GM19025 (cell line): Measurements from ENCODE around the gene SULF2.

ENCODE experiments used
- ATAC-seq: cut with Tn5 transposase; IDR thresholded peaks from one replicate; pipeline ENCODE4 v1.9.1; 2021; ENCODE audit warnings: mild to moderate bottlenecking, low read depth, moderate library complexity; ENCODE audit not compliant: unreplicated experiment

SULF2 gene

DNA sequence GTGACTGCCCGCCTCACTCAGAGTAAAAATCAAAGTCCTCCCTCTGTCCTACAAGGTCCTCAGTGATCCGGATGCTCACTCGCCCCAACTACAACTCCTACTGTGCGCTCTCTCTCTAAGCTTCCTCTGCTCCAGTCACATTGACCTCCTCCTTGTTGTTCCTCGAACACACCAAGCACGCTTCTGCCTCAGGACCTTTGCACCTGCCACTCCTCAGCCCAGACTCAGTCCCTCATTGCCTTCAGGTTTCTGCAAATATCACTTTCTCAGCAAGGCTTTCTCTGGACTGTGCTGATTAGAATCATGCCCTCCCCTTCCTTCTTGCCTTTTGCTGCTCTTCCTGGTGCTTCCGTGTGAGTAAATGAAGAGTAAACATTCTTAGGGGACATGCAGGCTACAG is 41.6 kb downstream of the SULF2 start:
- ATAC-seq = no peak

DNA sequence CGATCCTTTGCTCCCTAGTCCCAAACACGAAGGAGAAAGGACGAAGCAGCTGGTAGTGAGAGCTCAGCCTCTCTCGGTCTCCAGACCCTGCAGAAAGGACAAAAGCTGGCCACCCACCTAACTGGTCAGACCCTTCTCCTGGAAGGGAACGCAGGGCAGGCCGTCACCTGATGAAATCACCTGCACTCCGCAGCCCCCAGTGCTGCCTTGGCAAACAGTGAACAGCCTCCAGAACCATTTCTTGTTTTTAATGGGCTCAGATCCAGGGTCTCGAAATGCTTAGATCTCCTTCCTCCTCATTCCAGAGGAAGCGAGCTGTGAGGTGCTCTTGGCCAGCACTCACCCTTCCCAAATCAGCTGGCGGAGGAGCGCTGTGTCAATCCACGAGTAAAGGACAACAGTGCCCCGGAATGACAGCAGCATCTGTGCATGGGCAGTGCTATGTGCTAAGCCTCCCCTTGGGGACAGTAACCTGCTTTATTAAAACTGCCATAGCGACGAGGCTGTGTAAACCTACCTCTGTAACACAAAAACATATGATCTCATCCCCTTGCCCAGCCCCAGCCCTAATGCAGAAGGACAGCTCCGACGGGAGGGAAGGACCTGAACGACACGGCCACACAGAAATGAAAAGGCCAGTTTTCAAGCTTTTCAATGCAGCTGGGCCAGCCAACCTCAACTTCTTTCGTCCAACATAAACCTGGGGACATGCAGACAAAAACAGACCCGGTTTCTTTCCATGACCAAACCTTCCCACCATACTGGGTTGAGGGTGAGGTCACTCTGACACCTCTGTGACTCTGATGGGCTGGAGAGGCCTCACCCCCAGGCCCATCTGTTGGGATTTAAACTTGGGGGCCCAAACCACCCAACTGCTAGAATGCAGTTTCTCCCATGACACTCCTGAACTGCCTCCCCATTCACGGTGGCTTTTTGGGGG is 43.3 kb downstream of the SULF2 start:
- ATAC-seq = no peak

DNA sequence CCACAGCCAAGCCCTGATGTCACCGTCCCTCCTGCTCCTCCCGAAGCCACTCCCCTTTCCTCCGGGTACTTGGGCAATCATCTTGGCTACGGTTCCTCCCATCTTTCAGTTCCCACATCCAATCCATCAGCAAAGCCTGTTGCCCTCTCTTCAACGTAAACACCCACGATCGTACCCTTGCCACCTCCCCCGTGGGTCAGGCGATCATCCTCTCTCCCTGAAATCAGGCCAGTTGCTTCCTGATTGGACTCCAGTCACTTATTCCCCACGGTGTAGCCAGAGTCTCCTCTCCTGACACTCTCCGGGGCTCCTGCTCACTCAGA is 44.5 kb downstream of the SULF2 start:
- ATAC-seq = no peak

DNA sequence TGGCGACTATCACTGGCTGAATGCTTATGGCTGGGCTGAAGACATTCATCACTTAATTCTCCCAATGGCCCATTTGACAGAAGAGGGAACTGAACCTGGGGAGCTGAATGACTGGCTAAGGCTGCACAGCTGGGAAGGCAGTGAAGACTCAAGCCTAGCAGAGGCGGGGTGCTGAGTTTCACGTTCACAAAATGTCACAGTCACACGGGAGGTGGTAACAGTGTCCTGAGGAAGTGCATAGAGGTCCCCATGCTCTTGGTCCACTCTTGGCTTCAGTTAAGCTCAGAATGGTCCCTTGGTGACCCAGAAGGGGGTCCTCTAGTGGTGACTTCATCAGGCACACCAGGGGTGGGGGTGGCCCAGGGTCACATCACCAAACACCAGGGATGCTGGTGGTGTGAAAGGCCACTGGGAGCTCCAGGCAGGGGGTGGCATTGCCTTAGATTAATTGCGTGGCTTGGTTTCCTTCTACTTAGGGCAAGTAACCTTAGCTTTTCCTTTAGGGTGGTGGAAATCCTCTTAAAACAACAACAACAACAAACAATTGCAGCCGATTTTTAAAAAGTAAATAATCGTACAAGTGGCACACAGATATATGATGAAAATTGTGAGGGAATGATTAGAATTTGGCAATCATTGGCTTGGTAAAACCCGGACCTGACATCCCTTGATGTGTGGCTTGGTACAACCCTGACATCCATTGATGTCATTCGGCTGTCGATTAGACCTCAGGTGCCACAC is 45.0 kb downstream of the SULF2 start:
- no peak for ATAC-seq

DNA sequence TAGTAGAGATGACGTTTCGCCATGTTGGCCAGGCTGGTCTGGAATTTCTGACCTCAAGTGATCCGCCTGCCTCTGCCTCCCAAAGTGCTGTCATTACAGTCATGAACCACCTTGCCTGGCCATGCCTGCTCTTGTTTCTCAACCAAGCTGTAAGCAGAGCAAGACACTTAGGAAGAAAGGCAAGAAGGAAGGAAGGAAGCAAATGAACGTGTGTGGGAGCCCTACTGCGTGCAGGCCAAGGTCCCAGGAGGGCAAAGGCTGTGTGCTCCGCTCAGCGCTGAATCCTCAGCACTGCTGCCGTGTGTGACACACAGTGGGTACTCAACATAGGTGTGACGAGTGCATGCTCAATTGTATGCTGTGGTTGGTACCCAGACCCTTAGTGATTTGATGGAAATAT is 47.4 kb downstream of the SULF2 start:
- no peak for ATAC-seq

DNA sequence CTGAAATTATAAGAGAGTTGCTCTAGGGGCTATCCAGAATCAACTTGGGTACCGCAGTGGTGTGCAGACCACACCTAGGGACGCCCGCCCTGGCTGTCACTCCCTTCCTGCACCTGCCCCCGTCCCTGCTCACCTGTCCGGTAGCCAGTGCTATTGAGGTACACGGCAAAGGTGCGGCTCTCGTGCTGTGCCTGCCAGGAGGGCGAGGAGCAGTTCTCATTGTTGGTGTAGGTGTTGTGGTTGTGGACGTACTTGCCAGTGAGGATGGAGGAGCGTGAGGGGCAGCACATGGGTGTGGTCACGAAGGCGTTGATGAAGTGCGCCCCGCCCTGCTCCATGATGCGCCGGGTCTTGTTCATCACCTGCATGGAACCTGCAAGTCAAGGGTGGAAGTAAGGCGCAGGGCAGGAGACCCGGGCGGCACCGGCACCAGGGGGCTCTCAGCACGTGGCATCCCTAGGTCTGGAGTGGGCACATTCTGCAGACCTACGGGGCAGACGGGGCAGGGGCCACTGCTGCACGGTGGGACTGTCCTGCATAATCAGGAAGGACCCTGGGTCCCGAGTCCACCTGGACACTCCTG is 48.6 kb downstream of the SULF2 start:
- ATAC-seq = no peak

DNA sequence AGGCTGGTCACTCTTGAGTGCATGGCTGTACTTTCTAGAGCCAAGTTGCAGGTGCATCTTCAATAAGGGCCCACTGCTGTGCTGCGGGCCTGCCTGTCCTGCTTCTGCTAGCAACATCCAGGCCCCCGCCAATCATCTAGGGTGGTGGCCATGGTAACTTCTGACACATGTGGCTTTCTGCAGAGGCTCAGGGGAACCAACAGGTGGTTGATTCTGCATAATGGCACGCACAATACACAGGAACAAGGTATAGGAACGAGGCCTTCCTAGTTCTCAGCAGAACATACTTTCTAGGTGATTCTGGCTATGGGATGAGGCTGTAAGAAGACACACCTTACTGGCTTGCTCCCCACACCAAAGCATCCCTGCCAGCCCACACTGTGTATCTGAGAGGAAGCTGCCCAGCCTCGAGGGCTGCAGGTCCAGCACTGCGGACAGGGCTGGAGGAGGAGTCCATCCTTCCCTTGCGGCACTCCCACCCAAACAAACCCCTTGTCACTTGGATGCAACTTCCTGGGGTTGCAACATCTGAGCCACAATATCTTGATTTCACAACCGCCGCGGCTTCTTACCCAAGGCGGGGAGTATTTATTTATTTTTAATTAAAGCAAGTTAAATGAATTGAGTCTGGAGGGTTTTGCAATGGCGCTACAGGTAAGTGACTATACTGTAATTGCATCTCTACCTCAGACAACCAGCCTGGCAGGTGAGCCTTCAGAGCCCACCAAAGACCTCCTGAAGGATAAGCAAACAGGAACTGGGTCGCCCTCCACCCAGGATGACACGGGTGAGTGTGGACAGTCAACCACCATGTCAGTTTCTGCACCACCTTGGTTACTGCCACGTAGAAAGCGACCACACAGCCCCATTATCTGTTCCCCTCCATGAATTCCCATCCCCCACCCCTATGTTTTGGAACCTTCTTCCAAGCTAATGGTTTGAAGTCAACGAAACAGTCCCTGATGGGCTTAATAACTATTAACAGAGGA is 49.6 kb downstream of the SULF2 start:
- no peak for ATAC-seq

DNA sequence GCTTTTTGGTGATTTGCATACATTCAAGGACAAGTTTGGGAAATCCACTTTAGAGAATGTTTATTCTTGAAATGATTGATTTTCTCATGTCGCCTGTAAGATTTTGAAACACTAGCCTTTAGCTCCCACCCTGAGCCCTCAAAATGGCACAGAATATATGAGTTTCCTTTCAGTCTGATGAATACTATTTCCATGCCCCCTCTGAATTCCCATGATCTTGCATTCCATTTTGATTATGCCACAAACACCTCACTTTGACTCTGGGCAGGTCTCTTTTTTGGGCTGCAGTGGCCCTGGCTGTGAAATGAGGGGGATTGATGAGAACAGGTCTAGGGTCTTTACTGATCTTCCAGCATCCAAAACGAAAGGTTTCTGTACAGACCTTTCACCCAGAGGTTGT is 50.4 kb downstream of the SULF2 start:
- ATAC-seq = no peak

DNA sequence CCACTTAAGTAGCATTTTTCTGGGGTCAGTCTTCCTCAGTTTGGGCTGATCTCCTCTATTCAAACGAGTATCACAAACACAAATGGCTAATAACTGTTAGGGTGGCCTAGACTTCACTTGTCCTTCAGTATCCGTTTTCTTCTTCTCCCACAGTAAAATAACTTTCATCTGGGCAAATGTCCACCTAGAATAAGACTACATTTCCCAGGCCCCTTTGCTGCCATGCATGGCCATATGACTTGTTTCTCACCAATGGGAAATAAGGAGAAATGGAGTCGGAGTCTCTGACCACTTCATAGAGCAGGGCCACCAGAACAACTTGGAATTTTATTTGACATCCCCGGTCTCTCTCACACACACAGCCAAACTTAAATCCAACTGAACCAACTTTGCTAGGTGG is 51.4 kb downstream of the SULF2 start:
- no peak for ATAC-seq

DNA sequence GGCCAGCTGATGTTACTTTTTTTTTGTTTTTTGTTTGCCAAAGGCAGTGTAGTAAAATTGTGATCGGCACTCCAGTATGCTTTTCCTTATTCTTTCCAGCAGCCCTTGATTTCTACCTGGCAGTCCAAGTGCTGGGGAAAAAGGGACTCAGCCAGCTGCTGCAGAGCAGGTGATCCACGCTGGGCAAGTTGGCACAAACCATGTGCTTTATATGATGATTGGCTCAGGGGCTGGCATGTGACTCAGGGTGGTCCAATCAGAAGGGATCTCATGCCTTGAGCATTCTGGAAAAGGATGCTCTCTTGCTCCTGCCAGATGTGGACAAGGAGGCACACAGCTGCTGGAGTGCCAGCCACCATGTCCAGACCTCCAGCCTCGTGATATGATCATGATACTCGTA is 54.5 kb downstream of the SULF2 start:
- ATAC-seq = no peak

DNA sequence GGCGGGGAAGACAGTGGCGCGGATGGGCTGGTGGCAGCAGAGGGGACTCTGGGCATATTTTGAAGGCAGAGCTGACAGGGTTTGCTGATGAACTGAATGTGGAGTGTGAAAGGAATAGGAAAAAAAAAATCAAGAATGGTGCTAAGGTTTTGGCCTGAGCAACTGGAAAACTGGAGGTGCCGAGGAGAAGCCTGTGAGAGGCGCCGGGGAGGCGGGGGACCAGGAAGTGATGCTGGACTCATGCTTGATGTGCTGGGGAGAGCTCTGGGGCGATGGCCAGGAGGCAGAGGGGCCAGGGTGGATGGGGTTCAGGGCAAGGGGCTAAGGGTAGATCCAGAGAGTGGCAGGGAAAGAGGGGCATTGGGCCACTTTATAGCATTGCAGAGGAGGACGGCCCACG is 55.8 kb downstream of the SULF2 start:
- no peak for ATAC-seq

DNA sequence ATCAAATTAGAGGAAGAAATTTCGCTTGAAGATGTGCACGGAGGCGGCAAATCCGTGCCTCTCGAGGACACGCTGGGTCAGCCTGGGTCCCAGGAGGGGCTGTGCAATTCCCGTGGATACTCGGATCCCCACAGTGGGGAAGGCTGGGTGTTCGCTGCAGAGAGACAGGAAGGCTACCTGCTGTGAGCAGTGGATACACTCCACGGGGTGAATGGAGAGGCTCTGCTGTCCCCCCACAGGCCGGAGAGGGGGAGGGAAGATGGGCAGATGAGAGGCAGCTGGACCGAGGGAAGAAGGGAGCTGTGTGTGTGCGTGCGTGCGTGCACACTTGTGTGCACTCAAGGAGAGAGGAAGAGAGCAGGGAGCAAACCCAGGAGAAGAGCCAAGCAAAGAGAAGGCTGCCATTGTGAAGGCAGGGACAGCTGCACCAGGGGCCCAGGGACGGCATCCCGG is 57.3 kb downstream of the SULF2 start:
- no peak for ATAC-seq

DNA sequence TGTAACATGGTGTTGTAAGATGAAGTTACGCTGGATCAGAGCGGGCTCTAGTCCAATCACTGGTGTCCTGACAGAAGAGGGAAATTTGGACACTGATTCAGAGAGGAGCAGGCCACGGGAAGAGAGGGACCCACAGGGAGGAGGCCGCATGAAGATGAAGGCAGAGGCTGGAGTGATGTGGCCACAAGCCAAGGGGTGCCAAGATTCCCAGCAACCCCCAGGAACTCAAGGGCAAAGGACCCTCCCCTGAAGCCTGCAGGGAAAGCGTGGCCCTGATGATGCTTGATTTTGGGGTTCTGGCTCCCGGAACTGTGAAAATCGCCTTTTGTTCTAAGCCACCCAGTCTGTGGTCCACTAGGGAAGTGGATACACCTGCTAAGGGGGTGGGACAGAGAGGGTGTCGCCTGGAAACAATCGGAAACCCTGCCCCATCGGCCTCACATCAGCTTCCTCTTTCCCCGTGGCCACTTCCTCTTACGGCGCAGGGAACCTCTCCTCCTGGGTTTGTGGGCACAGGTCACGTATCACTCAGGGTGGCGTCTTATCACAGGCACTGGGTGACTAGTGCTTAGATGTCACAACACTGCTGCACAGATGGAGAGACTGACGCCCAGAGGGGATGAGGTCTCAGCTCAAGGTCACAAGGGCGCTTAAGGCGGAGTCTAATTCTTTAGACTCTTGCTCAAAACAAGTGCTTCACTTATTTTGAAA is 58.0 kb downstream of the SULF2 start:
- ATAC-seq = peak; percentile 51

DNA sequence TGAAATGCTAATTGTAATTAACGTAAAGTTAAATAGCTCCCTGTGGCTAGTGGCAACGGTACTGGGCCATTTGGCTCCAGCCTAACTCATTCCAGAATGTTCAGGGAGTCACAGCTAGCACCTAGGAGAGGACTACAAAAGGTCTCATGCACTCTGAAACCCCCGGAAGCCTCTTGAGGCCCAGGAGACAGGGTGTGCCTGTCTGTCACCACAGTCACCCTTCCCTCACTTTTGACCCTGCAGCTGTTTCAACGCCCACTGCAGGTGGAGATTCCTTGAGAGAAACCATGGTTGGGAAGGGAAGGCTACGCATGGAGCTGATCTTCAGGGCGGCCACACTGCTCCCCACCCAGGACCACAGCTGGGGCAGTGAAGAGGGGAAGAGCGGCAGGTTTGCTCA is 58.6 kb downstream of the SULF2 start:
- no peak for ATAC-seq

DNA sequence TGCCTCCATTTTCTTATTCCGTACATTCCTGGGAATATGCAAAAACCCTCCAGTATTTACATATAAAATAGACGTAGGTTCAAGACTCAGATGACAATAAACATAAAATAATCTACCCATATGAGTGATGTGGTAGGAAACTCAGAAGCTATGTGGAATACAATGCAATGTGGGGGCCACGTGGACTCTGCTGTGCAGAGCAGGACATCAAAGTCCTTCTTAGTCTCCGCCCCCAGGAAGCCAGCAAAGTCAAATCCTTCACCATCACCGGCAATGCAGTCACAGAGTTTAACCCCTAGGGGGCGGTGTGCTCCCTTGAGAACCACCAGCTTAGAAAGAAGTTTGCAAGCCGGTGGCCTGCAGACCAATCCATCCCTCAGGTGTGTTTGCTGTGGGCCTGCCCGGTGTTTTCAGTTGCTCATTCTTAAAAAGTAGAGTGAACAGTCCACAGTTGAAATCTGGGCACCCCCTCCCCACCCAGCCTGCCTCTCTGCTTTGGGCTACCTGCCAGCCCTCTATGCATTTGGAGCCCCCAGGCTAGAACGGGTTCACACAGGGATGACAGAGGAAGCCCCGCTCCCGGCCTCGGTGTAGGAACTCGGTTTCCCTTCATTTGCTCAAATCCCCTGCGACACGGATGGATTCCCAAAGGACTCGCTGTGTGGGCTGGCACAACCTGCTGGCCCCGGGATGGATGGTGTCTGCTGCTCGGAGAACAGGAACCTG is 59.9 kb downstream of the SULF2 start:
- no peak for ATAC-seq

DNA sequence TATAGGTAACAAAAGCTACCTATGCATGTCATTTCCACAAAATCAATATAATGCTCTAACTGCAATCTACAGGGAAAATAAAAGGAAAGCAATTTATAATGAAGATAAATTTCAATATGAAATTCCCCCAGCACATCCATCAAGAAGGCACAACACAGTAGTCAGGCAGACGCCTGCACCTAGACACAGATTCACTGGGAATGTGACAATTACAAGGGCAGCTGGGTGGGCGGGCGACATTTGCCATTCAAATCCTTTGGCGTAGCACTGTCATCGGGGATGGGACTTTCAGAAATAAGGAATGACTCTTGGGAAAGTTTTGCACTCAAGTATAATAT is 60.4 kb downstream of the SULF2 start:
- ATAC-seq = no peak

DNA sequence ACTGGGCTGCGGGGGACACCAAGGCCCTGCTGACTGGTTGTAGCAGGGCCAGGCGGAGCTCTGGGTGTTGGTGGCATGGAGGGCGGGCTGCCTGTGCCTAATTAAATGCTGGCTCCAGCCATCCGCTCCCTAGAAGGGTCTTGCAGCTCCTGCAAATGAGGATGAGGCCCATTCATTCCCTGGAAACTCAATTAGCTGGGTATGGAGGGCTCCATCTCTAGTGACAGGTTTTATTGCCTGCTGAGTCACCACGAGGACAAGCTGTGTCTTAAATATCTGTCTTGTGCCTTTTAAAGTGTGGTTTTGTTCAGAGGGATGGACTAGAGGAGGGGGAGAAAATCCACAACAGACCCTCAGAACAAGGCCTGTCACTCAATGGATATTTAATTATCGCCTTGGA is 60.9 kb downstream of the SULF2 start:
- no peak for ATAC-seq

DNA sequence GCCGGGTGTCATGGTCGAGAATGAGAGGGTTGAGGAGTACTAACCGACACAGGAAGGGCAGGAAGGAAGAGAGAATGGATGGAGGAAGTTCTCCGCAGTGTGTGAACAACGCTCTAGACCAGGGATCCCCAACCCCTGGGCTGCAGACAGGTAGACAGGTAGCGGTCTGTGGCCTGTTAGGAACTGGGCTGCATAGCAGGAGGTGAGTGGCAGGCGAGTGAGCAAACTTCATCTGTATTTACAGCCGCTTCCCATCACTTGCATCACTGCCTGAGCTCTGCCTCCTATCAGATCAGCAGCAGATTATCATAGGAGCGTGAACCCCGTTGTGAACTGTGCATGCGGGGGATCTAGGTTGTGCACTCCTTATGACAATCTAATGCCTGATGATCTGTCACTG is 62.0 kb downstream of the SULF2 start:
- ATAC-seq = no peak
